Left lung (tissue), 10 donors: ENCODE data around the gene FA2H. TPM values are rescaled to one million over a fixed set of nuclear protein-coding genes. Genes with fewer than 3 reads are reported as not detected.
"Not testable (repeated sequence)": the region's sequence is repeated elsewhere in the genome, so short reads cannot be mapped to it uniquely, and the experiment has no call there.

Experiments used
- ATAC-seq: fragments of 200-7000 bp; cut with Tn5 transposase; one replicate; pipeline ENCODE4 v1.9.1; 2020; ENCODE audit warnings: moderate library complexity
- DNase-seq, 4 donors: peaks; one replicate each; pipeline ENCODE4 v3.0.0-alpha.2; 2013 to 2020
- H3K27ac ChIP-seq, 2 donors: fragments of 200-600 bp; sonication (generic) in 1 of 2; one replicate each; pipeline versions ENCODE4 v1.5.0 to v1.8.0; 2020 to 2021
- H3K27me3 ChIP-seq, 2 donors: fragments of 200-600 bp; sonication (generic) in 1 of 2; one replicate each; pipeline versions ENCODE4 v1.5.0 to v1.8.0; 2020 to 2021
- H3K36me3 ChIP-seq, 2 donors: fragments of 200-600 bp; sonication (generic) in 1 of 2; one replicate each; pipeline versions ENCODE4 v1.5.0 to v1.8.0; 2020 to 2021
- H3K4me1 ChIP-seq, 2 donors: fragments of 200-600 bp; one replicate each; pipeline ENCODE4 v1.8.0; 2021
- H3K4me3 ChIP-seq, 2 donors: fragments of 200-600 bp; sonication (generic) in 1 of 2; one replicate each; pipeline versions ENCODE4 v1.5.0 to v1.8.0; 2020 to 2021; ENCODE audit warnings: mild to moderate bottlenecking in 1 of 2
- H3K9me3 ChIP-seq, 2 donors: fragments of 200-600 bp; sonication (generic) in 1 of 2; one replicate each; pipeline versions ENCODE4 v1.5.0 to v1.8.0; 2020 to 2021
- intact Hi-C, 2 donors: fragments of 100-400 bp; cut with DNase I; formaldehyde crosslinking; loops; one replicate each; pipeline versions ENCODE4 v1.11.2 to v1.14.2; 2022
- polyA plus RNA-seq, 6 donors: library from polyadenylated mRNA; unstranded; fragments of 120-200 nt; gene quantifications; one replicate each; pipeline ENCODE4 v1.2.1, GENCODE V29; 2013; ENCODE audit not compliant: insufficient read length in 6 of 6
- total RNA-seq, 2 donors: library from RNA; stranded (reverse); fragmentation: NEBNext Ultra II Directional; extraction: Animal tissue kit (Norgen Biotek cat#: 25700); gene quantifications; one replicate each; pipeline ENCODE4 v1.2.1, GENCODE V29; 2021
- TF ChIP-seq, protein P1 (sequence below), 2 donors: fragments of 200-600 bp; sonication (generic) in 1 of 2; IDR thresholded peaks; one replicate each; pipeline versions ENCODE4 v1.5.0 to v1.8.0; 2021; ENCODE audit warnings: antibody characterized with exemption in 2 of 2
- donor health status: DM: no; HTN: yes; CAD: no.
- donor health status: DM: no; HTN: no; CAD: no.

FA2H gene
- total and polyA plus RNA-seq, 8 donors = 3.3 to 7.3 (median 5.6) TPM

DNA sequence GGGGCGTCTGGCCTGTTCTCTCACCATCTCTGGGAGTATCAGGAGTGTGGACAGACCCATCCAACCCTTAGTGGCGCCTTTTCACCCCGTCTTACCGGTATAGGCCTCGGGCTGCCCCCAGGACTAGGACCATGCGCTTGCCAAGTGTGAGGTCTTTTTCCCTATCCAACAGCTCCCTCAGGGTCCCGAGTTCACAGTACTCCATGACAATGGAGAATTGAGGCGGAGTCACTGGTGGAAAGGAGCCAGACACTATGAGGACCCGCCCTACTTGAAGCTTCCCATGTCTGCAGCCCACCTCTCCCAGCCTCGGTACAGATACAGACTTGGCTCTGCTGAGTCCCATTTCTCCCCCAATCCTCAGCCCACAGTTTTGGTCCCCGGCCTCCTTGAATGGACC, 92.1 kb downstream of the FA2H start:
- ATAC-seq (no peak), DNase-seq (no peak)
- Histone ChIP-seq H3K36me3 (peaks cover 0 to 100% of the 10 kb centered on the region in 2 donors), H3K4me1 (no peaks in the 10 kb centered on the region), H3K27ac (no peak overlapping the region), H3K27me3 (no peaks in the 10 kb centered on the region), H3K9me3 (no peaks in the 10 kb centered on the region), H3K4me3 (no peak overlapping the region)
- intact Hi-C loops = no loop called here
- TF ChIP-seq, protein P1, sequence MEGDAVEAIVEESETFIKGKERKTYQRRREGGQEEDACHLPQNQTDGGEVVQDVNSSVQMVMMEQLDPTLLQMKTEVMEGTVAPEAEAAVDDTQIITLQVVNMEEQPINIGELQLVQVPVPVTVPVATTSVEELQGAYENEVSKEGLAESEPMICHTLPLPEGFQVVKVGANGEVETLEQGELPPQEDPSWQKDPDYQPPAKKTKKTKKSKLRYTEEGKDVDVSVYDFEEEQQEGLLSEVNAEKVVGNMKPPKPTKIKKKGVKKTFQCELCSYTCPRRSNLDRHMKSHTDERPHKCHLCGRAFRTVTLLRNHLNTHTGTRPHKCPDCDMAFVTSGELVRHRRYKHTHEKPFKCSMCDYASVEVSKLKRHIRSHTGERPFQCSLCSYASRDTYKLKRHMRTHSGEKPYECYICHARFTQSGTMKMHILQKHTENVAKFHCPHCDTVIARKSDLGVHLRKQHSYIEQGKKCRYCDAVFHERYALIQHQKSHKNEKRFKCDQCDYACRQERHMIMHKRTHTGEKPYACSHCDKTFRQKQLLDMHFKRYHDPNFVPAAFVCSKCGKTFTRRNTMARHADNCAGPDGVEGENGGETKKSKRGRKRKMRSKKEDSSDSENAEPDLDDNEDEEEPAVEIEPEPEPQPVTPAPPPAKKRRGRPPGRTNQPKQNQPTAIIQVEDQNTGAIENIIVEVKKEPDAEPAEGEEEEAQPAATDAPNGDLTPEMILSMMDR (IDR thresholded peaks at IDR 0.05) = no peak

DNA sequence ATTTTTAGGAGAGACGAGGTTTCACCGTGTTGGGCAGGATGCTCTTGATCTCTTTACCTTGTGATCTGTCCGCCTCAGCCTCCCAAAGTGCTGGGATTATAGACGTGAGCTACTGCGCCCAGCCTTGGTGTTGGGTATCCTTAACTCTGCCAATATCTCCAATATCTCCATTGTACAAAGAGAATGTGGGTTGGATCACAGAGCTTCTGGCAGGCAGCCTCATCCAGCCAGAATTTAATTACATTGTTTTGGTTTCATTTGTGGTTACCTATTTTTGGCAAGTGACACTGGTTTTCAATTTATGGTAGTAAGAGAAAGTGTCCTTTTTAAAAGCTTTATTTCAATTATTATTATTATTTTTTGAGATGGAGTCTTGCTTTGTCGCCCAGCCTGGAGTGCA, 93.9 kb downstream of the FA2H start:
- H3K36me3 ChIP-seq = peaks cover 0 to 100% of the 10 kb centered on the region in 2 donors
- TF ChIP-seq, protein P1 (IDR thresholded peaks at IDR 0.05) = no peak
- no peaks in the 10 kb centered on the region for H3K9me3 ChIP-seq
- no peak overlapping the region for H3K4me3 ChIP-seq
- ATAC-seq (no peak), DNase-seq (no peak)
- intact Hi-C loops = no loop called here
- H3K27me3 ChIP-seq = no peaks in the 10 kb centered on the region
- H3K4me1 ChIP-seq = no peaks in the 10 kb centered on the region
- H3K27ac ChIP-seq = no peak overlapping the region

DNA sequence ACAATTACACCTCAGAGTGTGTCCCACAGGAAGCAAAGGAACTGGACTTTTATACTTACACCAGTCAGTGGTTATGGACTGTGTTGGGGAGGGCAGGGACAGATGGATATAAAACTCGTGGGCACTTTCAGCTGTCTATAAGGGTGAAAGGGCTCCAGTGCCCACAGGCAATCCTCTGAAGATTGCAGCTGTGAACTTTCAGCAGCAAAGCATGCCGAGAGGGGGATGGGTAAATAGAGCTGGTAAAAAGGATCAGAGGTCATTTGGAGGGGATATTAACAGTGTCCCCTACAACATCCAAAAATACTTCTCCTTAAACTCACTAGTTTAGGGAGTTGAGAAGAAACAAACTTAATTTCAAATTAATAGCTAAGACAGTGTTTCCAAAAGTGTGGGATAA, 94.6 kb downstream of the FA2H start:
- peaks cover 0 to 100% of the 10 kb centered on the region in 2 donors for H3K36me3 ChIP-seq

DNA sequence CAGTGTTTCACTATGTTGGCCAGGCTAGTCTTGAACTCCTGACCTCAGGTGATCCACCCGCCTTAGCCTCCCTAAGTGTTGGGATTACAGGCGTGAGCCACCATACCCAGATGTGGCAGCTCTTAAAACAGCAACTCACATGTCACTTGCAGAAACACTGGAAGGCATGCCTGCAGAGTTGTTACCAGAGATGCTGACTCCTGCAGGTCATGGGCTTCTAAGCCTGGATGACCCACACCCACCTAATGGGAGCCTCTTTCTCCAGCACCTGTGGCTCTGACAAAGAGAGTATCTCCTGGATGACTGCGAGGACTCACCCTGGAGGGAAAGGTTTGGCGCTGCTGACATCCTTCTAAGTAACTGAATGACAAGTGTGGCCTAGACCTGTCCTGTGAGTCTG, 96.8 kb downstream of the FA2H start:
- no peak for DNase-seq
- no peak for ATAC-seq
- Histone ChIP-seq H3K4me1 (no peaks in the 10 kb centered on the region), H3K36me3 (peaks cover 0 to 100% of the 10 kb centered on the region in 2 donors), H3K9me3 (no peaks in the 10 kb centered on the region), H3K27me3 (no peaks in the 10 kb centered on the region), H3K4me3 (no peak overlapping the region), H3K27ac (no peak overlapping the region)
- TF ChIP-seq, protein P1 (IDR thresholded peaks at IDR 0.05) = no peak
- intact Hi-C loops = no loop called here

More for the DNA sequence above, 94.6 kb downstream of the FA2H start:
- intact Hi-C loops = no loop called here
- no peaks in the 10 kb centered on the region for H3K9me3 ChIP-seq
- H3K4me3 ChIP-seq = no peak overlapping the region
- TF ChIP-seq, protein P1 (IDR thresholded peaks at IDR 0.05) = no peak
- H3K4me1 ChIP-seq = no peaks in the 10 kb centered on the region
- H3K27me3 ChIP-seq = no peaks in the 10 kb centered on the region
- ATAC-seq (no peak), DNase-seq (no peak)
- no peak overlapping the region for H3K27ac ChIP-seq

DNA sequence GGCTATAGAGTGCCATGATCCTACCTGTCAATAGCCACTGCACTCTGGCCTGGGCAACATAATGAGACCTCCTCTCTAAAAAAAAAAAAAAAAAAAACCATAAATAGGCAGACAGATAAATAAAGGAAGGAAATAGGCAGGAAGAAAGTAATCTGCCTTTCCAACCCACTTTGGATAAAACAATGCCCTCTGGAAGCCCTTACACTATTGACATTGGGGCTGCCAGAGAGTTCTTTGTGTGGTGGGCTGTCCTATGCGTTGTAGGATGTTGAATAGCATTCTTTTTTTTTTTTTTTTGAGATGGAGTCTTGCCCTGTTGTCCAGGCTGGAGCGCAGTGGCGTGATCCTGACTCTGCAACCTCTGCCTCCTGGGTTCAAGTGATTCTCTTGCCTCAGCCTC, 100.7 kb downstream of the FA2H start:
- H3K9me3 ChIP-seq = no peaks in the 10 kb centered on the region
- DNase-seq (no peak), ATAC-seq (no peak)
- H3K27me3 ChIP-seq = no peaks in the 10 kb centered on the region
- no peak overlapping the region for H3K27ac ChIP-seq
- no peak overlapping the region for H3K4me3 ChIP-seq
- intact Hi-C loops = no loop called here
- TF ChIP-seq, protein P1 (IDR thresholded peaks at IDR 0.05) = no peak
- H3K4me1 ChIP-seq = no peaks in the 10 kb centered on the region
- H3K36me3 ChIP-seq = peaks cover 0 to 75% of the 10 kb centered on the region in 2 donors

DNA sequence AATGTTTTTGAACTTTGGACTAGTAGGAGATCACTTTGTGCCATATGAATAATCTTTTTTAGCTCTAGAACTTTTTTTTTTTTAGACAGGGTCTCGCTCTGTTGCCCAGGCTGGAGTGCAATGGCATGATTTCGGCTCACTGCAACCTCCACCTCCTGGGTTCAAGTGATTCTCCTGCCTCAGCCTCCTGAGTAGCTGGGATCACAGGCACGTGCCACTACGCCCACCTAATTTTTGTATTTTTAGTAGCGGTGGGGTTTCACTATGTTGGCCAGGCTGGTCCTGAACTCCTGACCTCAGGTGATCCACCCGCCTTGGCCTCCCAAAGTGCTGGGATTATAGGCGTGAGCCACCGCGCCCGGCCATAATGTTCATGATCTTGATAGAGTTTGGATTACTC, 105.7 kb downstream of the FA2H start:
- H3K9me3 ChIP-seq, ATAC-seq, H3K4me3 ChIP-seq: not testable (repeated sequence)

More for the DNA sequence above, 105.7 kb downstream of the FA2H start:
- H3K27ac ChIP-seq, DNase-seq, H3K27me3 ChIP-seq, intact Hi-C loops, H3K4me1 ChIP-seq: not testable (repeated sequence)
- H3K36me3 ChIP-seq = peaks cover 0 to 37% of the 10 kb centered on the region in 2 donors
